HepG2 (cell line): ENCODE results near the gene GFRA3. TPM values are rescaled to one million over a fixed set of nuclear protein-coding genes. Genes with fewer than 3 reads are reported as not detected.

Experiments
- ARID2 ChIP-seq: sonication (generic); formaldehyde crosslinking; IDR thresholded peaks from 2 replicates; pipeline ENCODE4 v1.8.1; 2022; ENCODE audit warnings: mild to moderate bottlenecking, missing genetic modification reagents, borderline replicate concordance
- ARNTL ChIP-seq: sonication (generic); formaldehyde crosslinking; IDR thresholded peaks from 2 replicates; pipeline ENCODE4 v1.4.0; 2020; ENCODE audit warnings: mild to moderate bottlenecking, missing genetic modification reagents
- CHD2 ChIP-seq: IDR thresholded peaks from 2 replicates; pipeline ENCODE4 v1.6.1; 2011; ENCODE audit warnings: low read depth, low read length, improper control_type of control experiment
- DPF2 ChIP-seq: sonication (generic); formaldehyde crosslinking; IDR thresholded peaks from 2 replicates; pipeline ENCODE4 v1.4.0; 2020; ENCODE audit warnings: mild to moderate bottlenecking, low read depth, missing genetic modification reagents, borderline replicate concordance
- GTF2F1 ChIP-seq: fragments of 150-350 bp; IDR thresholded peaks from 2 replicates; pipeline ENCODE4 v1.6.1; 2014; ENCODE audit warnings: low read length
- GZF1 ChIP-seq: sonication (generic); formaldehyde crosslinking; IDR thresholded peaks from 2 replicates; pipeline ENCODE4 v1.5.1; 2020; ENCODE audit warnings: mild to moderate bottlenecking, missing genetic modification reagents
- HDAC6 ChIP-seq: fragments of 200-600 bp; sonication (generic); IDR thresholded peaks from 2 replicates; pipeline ENCODE4 v1.7.0; 2017; ENCODE audit warnings: mild to moderate bottlenecking, antibody characterized with exemption, low read length, low read depth
- IRF2 ChIP-seq: IDR thresholded peaks from 2 replicates; pipeline ENCODE4 v1.6.1; 2018; ENCODE audit warnings: missing genetic modification reagents, missing compliant biosample characterization
- JARID2 ChIP-seq: sonication (generic); formaldehyde crosslinking; IDR thresholded peaks from 2 replicates; pipeline ENCODE4 v1.8.1; 2023; ENCODE audit warnings: missing genetic modification reagents, inconsistent platforms; ENCODE audit not compliant: insufficient replicate concordance
- NBN ChIP-seq: fragments of 450-650 bp; conservative IDR thresholded peaks from 2 replicates; pipeline ENCODE4 v1.6.1; 2017
- NR2F1 ChIP-seq, 2 experiments: fragments of 450-650 bp in 1 of 2; formaldehyde crosslinking in 1 of 2; IDR thresholded peaks; 2 replicates each; pipeline versions ENCODE4 v1.5.0 to v1.6.1; 2016 to 2020; ENCODE audit warnings: mild to moderate bottlenecking in 1 of 2, missing compliant biosample characterization in 1 of 2, missing genetic modification reagents in 1 of 2, moderate library complexity in 1 of 2
- SETDB1 ChIP-seq: sonication (generic); formaldehyde crosslinking; IDR thresholded peaks from 2 replicates; pipeline ENCODE4 v1.5.1; 2020; ENCODE audit warnings: missing genetic modification reagents, mild to moderate bottlenecking, borderline replicate concordance
- SRF ChIP-seq: IDR thresholded peaks from 2 replicates; pipeline ENCODE4 v1.6.1; 2011; ENCODE audit warnings: mild to moderate bottlenecking, low read depth, low read length, moderate library complexity
- TBL1XR1 ChIP-seq: fragments of 150-350 bp; IDR thresholded peaks from 2 replicates; pipeline ENCODE4 v1.6.1; 2014; ENCODE audit warnings: borderline replicate concordance, low read length; ENCODE audit not compliant: partially characterized antibody
- TGIF2 ChIP-seq: IDR thresholded peaks from 2 replicates; pipeline ENCODE4 v1.6.1; 2016; ENCODE audit warnings: control low read depth, missing compliant biosample characterization
- TRIM24 ChIP-seq: sonication (generic); formaldehyde crosslinking; IDR thresholded peaks from 2 replicates; pipeline ENCODE4 v1.8.0; 2022; ENCODE audit warnings: mild to moderate bottlenecking, missing genetic modification reagents
- ZFP41 ChIP-seq: sonication (generic); formaldehyde crosslinking; IDR thresholded peaks from 2 replicates; pipeline ENCODE4 v1.4.0; 2020; ENCODE audit warnings: mild to moderate bottlenecking, missing genetic modification reagents, borderline replicate concordance
- ZNF101 ChIP-seq: sonication (generic); formaldehyde crosslinking; IDR thresholded peaks from 2 replicates; pipeline ENCODE4 v1.4.0; 2020; ENCODE audit warnings: mild to moderate bottlenecking, low read depth, missing genetic modification reagents, borderline replicate concordance
- ZNF552 ChIP-seq: sonication (generic); formaldehyde crosslinking; IDR thresholded peaks from 2 replicates; pipeline ENCODE4 v1.9.0; 2022; ENCODE audit warnings: missing genetic modification reagents, mild to moderate bottlenecking, borderline replicate concordance
- ZNF569 ChIP-seq: sonication (generic); formaldehyde crosslinking; IDR thresholded peaks from 2 replicates; pipeline ENCODE4 v1.5.0; 2020; ENCODE audit warnings: mild to moderate bottlenecking, missing genetic modification reagents, moderate library complexity, borderline replicate concordance
- ZNF674 ChIP-seq: sonication (generic); formaldehyde crosslinking; IDR thresholded peaks from 2 replicates; pipeline ENCODE4 v1.5.0; 2020; ENCODE audit warnings: low read depth, mild to moderate bottlenecking, missing genetic modification reagents
- ZNF709 ChIP-seq: sonication (generic); formaldehyde crosslinking; IDR thresholded peaks from 2 replicates; pipeline ENCODE4 v1.5.0; 2020; ENCODE audit warnings: mild to moderate bottlenecking, missing genetic modification reagents
- polyA plus RNA-seq, 8 experiments: library from polyadenylated mRNA; depleted of rRNA in 3 of 8; stranded (reverse) in 7 of 8; unstranded in 1 of 8; fragments of >200 nt; fragmentation: Illumina TruSeq in 4 of 8; extraction: Trizol in 4 of 8; gene quantifications; 2 replicates each; pipeline versions ENCODE4 v1.2.1 to v1.2.3, GENCODE V29; 2011 to 2016; ENCODE audit warnings: low read depth in 4 of 8, missing spikeins in 1 of 8, mixed read lengths in 1 of 8; ENCODE audit not compliant: insufficient read depth in 1 of 8
- total RNA-seq, 5 experiments: library from RNA; depleted of rRNA; stranded (reverse); fragments of >200 nt; fragmentation: Illumina TruSeq; extraction: Trizol; gene quantifications; 2 replicates each; pipeline ENCODE4 v1.2.3, GENCODE V29; 2016; ENCODE audit warnings: low read depth in 1 of 5
- TF ChIP-seq, protein P1 (sequence below): fragments of 450-650 bp; IDR thresholded peaks from 2 replicates; pipeline ENCODE4 v1.6.1; 2016
- TF ChIP-seq, protein P2 (sequence below): sonication (generic); formaldehyde crosslinking; IDR thresholded peaks from 2 replicates; pipeline ENCODE4 v1.9.0; 2021; ENCODE audit warnings: missing genetic modification reagents, borderline replicate concordance
- TF ChIP-seq, protein P3 (sequence below): sonication (generic); formaldehyde crosslinking; IDR thresholded peaks from 2 replicates; pipeline ENCODE4 v1.8.1; 2023; ENCODE audit warnings: missing genetic modification reagents, mild to moderate bottlenecking, borderline replicate concordance
- TF ChIP-seq, protein P4 (sequence below): sonication (generic); formaldehyde crosslinking; IDR thresholded peaks from 2 replicates; pipeline ENCODE4 v1.5.0; 2020; ENCODE audit warnings: missing genetic modification reagents

The GFRA3 gene
- total and polyA plus RNA-seq, 2 of the 13 experiments (the other 11 are each of a cell fraction or from before 2014, with no cell fraction given), result 0.27 to 0.30 TPM

DNA sequence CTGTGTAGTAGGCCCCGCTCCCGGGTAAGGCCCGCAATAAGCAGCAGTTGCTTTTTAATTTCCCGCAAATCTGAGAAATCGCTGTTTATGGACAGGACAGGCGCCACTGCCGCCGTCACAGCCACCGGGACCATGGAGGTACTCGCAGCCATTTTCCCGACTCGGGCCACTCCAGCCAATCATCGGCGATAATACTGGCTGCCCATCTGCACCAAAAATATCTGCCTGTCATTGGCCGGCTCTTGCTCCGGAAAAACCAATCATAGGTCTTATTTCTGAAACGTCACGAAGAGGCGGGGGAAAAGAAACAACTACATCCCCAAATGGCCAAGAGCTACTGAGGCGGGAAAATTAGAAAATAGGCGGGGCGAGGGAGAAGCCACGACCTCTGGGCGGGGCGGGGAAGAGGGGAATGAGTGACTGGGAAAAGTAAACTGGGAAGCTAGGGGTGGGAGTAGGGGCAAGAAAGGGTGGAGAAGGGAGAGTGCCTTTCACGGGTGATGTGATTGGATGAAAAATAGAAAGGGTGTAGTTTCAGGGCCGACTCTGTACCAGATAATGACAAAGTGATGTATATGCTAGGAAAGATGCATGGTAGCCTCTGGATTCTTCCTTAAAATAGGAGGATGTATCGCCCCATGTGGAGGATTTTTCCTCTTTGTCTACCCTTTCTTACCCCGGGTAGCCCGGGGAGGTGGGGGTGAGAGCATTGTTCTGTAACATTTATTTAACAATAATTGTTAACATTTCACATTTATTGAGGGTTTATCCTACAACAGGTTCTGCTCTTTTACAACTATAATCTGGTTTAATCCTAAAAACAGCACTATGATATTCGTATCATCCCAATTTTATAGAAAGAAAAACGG lies 61.0 kb downstream of the GFRA3 start, which contains the start of gene CDC23 (continued):
- TF ChIP-seq, protein P1, sequence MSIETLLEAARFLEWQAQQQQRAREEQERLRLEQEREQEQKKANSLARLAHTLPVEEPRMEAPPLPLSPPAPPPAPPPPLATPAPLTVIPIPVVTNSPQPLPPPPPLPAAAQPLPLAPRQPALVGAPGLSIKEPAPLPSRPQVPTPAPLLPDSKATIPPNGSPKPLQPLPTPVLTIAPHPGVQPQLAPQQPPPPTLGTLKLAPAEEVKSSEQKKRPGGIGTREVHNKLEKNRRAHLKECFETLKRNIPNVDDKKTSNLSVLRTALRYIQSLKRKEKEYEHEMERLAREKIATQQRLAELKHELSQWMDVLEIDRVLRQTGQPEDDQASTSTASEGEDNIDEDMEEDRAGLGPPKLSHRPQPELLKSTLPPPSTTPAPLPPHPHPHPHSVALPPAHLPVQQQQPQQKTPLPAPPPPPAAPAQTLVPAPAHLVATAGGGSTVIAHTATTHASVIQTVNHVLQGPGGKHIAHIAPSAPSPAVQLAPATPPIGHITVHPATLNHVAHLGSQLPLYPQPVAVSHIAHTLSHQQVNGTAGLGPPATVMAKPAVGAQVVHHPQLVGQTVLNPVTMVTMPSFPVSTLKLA, result peak; percentile 59
- TF ChIP-seq TGIF2 (CRISPR knock-in tag) (peak; percentile 25; the same call in 1 of the 2 replicates), SRF (peak; percentile 91), GZF1 (CRISPR knock-in tag) (no peak), ZNF569 (no peak), ZNF101 (CRISPR knock-in tag) (no peak), ZNF674 (CRISPR knock-in tag) (no peak), ZFP41 (CRISPR knock-in tag) (no peak), ARNTL (no peak), GTF2F1 (no peak), NR2F1 (CRISPR knock-in tag; IDR thresholded peaks at IDR 0.05) (no peak; a peak in 2 of 4 replicates), ZNF709 (CRISPR knock-in tag) (0 out of 2 replicates have a peak, but pooled peaks have one; percentile 52), NBN (no peak), HDAC6 (no peak), ZNF552 (CRISPR knock-in tag) (no peak), TRIM24 (CRISPR knock-in tag) (no peak), IRF2 (CRISPR knock-in tag) (no peak), SETDB1 (CRISPR knock-in tag) (no peak), ARID2 (CRISPR knock-in tag) (no peak; the same call in 1 of the 2 replicates), TBL1XR1 (no peak), DPF2 (CRISPR knock-in tag) (no peak), JARID2 (CRISPR knock-in tag) (no peak), CHD2 (peak; percentile 46; the same call in 1 of the 2 replicates)
- TF ChIP-seq, protein P2, sequence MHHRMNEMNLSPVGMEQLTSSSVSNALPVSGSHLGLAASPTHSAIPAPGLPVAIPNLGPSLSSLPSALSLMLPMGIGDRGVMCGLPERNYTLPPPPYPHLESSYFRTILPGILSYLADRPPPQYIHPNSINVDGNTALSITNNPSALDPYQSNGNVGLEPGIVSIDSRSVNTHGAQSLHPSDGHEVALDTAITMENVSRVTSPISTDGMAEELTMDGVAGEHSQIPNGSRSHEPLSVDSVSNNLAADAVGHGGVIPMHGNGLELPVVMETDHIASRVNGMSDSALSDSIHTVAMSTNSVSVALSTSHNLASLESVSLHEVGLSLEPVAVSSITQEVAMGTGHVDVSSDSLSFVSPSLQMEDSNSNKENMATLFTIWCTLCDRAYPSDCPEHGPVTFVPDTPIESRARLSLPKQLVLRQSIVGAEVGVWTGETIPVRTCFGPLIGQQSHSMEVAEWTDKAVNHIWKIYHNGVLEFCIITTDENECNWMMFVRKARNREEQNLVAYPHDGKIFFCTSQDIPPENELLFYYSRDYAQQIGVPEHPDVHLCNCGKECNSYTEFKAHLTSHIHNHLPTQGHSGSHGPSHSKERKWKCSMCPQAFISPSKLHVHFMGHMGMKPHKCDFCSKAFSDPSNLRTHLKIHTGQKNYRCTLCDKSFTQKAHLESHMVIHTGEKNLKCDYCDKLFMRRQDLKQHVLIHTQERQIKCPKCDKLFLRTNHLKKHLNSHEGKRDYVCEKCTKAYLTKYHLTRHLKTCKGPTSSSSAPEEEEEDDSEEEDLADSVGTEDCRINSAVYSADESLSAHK (CRISPR knock-in tag), result no peak
- TF ChIP-seq, protein P3, sequence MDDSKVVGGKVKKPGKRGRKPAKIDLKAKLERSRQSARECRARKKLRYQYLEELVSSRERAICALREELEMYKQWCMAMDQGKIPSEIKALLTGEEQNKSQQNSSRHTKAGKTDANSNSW (CRISPR knock-in tag), result no peak
- TF ChIP-seq, protein P4, sequence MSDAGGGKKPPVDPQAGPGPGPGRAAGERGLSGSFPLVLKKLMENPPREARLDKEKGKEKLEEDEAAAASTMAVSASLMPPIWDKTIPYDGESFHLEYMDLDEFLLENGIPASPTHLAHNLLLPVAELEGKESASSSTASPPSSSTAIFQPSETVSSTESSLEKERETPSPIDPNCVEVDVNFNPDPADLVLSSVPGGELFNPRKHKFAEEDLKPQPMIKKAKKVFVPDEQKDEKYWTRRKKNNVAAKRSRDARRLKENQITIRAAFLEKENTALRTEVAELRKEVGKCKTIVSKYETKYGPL (CRISPR knock-in tag), result no peak
